LNCAP (cell line): Measurements from ENCODE around the gene F2RL3.

Source experiments
- CTCF ChIP-seq: fragments of 450-650 bp; IDR thresholded peaks from 2 replicates; pipeline ENCODE4 v1.5.1; 2017; ENCODE audit warnings: mild to moderate bottlenecking

Gene F2RL3

GRCh38 chr19:16934489-16934888 is 45.7 kb downstream of the F2RL3 start:
- TF ChIP-seq CTCF: no peak

GRCh38 chr19:16936901-16937300 is 48.1 kb downstream of the F2RL3 start:
- no peak for TF ChIP-seq CTCF

GRCh38 chr19:16938211-16938610 is 49.4 kb downstream of the F2RL3 start:
- no peak for TF ChIP-seq CTCF

DNA sequence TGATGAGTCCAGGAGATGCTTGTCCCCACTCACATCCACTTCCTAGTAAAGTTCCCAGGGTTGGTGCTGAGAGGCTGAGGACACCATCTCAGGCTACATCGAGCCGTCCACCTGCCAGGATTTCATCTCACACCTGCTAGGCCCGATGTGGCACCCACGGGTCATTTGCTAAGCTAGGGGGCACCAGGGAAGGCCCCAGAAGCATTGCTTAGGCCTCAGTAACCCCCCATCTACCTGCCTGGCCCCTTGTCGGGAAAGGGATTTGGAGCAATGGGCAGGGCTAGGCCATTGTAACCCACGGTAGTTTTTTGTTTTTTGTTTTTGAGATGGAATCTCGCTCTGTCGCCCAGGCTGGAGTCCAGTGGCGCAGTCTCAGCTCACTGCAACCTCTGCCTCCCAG is 51.8 kb downstream of the F2RL3 start:
- TF ChIP-seq CTCF: no peak
